ENCODE measurements around the gene IFI27.

- no peak for TF ChIP-seq POLR2AphosphoS5 (IDR thresholded peaks at IDR 0.05; ENCODE audit: low read depth, low read length)
- no peak for TF ChIP-seq TAF1 (IDR thresholded peaks at IDR 0.05; ENCODE audit: low read depth, low read length)
- TF ChIP-seq POLR2A (IDR thresholded peaks at IDR 0.05; ENCODE audit: low read depth, low read length): no peak
- no peak for TF ChIP-seq SPI1 (IDR thresholded peaks at IDR 0.05; ENCODE audit: low read depth, low read length)
Measured at GRCh38 chr14:94162466-94162865, 51.9 kb downstream of the IFI27 start.
